Glutamatergic neuron (in vitro differentiated cells): ENCODE results near the gene CLK3. TPM values are rescaled to one million over a fixed set of nuclear protein-coding genes. Genes with fewer than 3 reads are reported as not detected.
A peak's percentile ranks its signal among the peaks of the same experiment; 100 is the strongest.

Experiments
- DNase-seq: peaks from one replicate; pipeline ENCODE4 v3.0.0; 2022
- H3K27ac Mint-ChIP-seq: one replicate; pipeline ENCODE4 v1.8.0; 2020; ENCODE audit warnings: mild to moderate bottlenecking, mixed read lengths, inconsistent platforms; ENCODE audit not compliant: unreplicated experiment
- H3K27me3 Mint-ChIP-seq: one replicate; pipeline ENCODE4 v1.8.0; 2020; ENCODE audit warnings: mild to moderate bottlenecking, moderate library complexity, mixed read lengths, inconsistent platforms; ENCODE audit not compliant: unreplicated experiment
- H3K36me3 Mint-ChIP-seq: one replicate; pipeline ENCODE4 v1.8.0; 2020; ENCODE audit warnings: mild to moderate bottlenecking, mixed read lengths, inconsistent platforms; ENCODE audit not compliant: unreplicated experiment
- H3K4me1 Mint-ChIP-seq: one replicate; pipeline ENCODE4 v1.8.0; 2020; ENCODE audit warnings: mild to moderate bottlenecking, low read depth, mixed read lengths, inconsistent platforms; ENCODE audit not compliant: unreplicated experiment
- H3K4me3 Mint-ChIP-seq: one replicate; pipeline ENCODE4 v1.8.0; 2020; ENCODE audit warnings: mild to moderate bottlenecking, mixed read lengths, inconsistent platforms; ENCODE audit not compliant: unreplicated experiment
- H3K9me3 Mint-ChIP-seq: one replicate; pipeline ENCODE4 v1.8.0; 2020; ENCODE audit warnings: mild to moderate bottlenecking, moderate library complexity, mixed read lengths, inconsistent platforms; ENCODE audit not compliant: unreplicated experiment
- CTCF ChIP-seq: fragments of 200-600 bp; sonication (generic); IDR thresholded peaks from one replicate; pipeline ENCODE4 v1.5.0; 2021; ENCODE audit not compliant: partially characterized antibody, unreplicated experiment
- total RNA-seq: library from RNA; stranded (reverse); fragmentation: NEBNext Ultra II Directional; extraction: Animal tissue kit (Norgen Biotek cat#: 25700); gene quantifications from one replicate; pipeline ENCODE4 v1.2.1, GENCODE V29; 2021; ENCODE audit not compliant: unreplicated experiment

The CLK3 gene
- total RNA-seq, 1 donor from 2014 or later: 99.7 TPM

DNA sequence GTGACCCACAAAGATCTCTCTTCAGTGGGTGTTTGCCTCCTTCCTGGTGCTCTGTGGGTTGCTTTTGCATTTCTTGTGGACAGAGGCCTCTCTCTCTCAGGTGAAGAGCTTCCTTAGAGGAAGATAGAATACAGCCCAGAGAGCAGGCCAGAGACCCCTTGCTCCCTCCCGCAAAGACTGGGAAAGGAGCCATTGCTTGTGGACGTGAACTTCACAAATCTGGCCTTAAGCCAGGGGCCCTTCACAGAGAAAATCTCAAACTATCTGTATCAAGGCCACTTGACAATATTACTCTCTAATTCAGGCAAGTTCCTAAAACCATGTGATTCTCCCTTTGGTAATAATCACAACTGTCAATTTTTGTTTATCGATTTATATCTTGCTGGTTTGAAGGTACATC, 30.4 kb upstream of the CLK3 start:
- Mint-ChIP-seq H3K4me1 (peaks cover 60% of the 10 kb centered on the region), H3K27me3 (peaks cover 3% of the 10 kb centered on the region), H3K4me3 (no peak overlapping the region), H3K9me3 (peaks cover 7% of the 10 kb centered on the region), H3K36me3 (peaks cover 10% of the 10 kb centered on the region), H3K27ac (no peak overlapping the region)
- no peak for TF ChIP-seq CTCF
- no peak for DNase-seq

DNA sequence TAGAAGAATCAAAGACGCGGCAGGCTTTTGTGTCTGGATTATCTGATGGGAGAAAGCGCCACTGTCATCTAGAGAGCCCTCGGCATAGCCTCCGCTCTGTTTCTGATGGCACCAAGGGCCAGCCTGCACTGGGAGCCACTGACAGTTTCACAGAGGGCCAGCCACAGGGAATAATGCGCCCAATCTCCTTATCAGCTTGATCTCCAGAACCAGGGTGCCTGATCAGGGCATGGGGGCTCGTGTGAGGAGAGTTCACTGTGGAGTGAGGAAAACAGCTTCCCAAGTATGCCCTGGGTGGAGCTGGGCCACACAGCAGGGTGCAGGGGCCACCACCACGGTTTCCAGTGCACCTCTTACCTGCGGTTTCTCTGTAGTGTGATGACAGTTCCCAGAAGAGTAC, 29.8 kb upstream of the CLK3 start:
- peaks cover 5% of the 10 kb centered on the region for H3K27me3 Mint-ChIP-seq

GRCh38 chr15:74589826-74590225, 25.8 kb upstream of the CLK3 start:
- Mint-ChIP-seq H3K27ac (peak overlapping the region; percentile 66), H3K4me3 (peak overlapping the region; percentile 52), H3K27me3 (peaks cover 12% of the 10 kb centered on the region), H3K9me3 (peaks cover 10% of the 10 kb centered on the region), H3K36me3 (peaks cover 10% of the 10 kb centered on the region), H3K4me1 (peaks cover 36% of the 10 kb centered on the region)
- TF ChIP-seq CTCF: no peak
- no peak for DNase-seq

More for the DNA sequence above, 29.8 kb upstream of the CLK3 start:
- H3K9me3 Mint-ChIP-seq: peaks cover 7% of the 10 kb centered on the region
- no peak overlapping the region for H3K4me3 Mint-ChIP-seq
- H3K4me1 Mint-ChIP-seq: peaks cover 57% of the 10 kb centered on the region
- no peak for DNase-seq
- H3K27ac Mint-ChIP-seq: no peak overlapping the region
- no peak for TF ChIP-seq CTCF
- peaks cover 10% of the 10 kb centered on the region for H3K36me3 Mint-ChIP-seq

- Mint-ChIP-seq H3K4me3 (no peak overlapping the region), H3K27me3 (peaks cover 15% of the 10 kb centered on the region), H3K4me1 (peaks cover 23% of the 10 kb centered on the region), H3K27ac (no peak overlapping the region), H3K36me3 (peaks cover 4% of the 10 kb centered on the region), H3K9me3 (peaks cover 6% of the 10 kb centered on the region)
- DNase-seq: no peak
- no peak for TF ChIP-seq CTCF
Measured at GRCh38 chr15:74592222-74592621, 23.4 kb upstream of the CLK3 start.

- Mint-ChIP-seq H3K4me3 (no peak overlapping the region), H3K9me3 (peaks cover 6% of the 10 kb centered on the region), H3K27me3 (peaks cover 16% of the 10 kb centered on the region), H3K36me3 (peaks cover 4% of the 10 kb centered on the region), H3K4me1 (peaks cover 21% of the 10 kb centered on the region), H3K27ac (no peak overlapping the region)
- no peak for TF ChIP-seq CTCF
- no peak for DNase-seq
Measured at GRCh38 chr15:74593122-74593521, 22.5 kb upstream of the CLK3 start.
